Placental pericyte (primary cell): Measurements from ENCODE around the gene PEPD. TPM values are rescaled to one million over a fixed set of nuclear protein-coding genes. Genes with fewer than 3 reads are reported as not detected.

Source experiments
- total RNA-seq: library from RNA; depleted of rRNA; stranded (reverse); fragments of >200 nt; gene quantifications from 2 replicates; pipeline ENCODE4 v1.2.3, GENCODE V29; 2012

PEPD gene
- total RNA-seq, result 41.4 and 128 TPM in 2 replicates

DNA sequence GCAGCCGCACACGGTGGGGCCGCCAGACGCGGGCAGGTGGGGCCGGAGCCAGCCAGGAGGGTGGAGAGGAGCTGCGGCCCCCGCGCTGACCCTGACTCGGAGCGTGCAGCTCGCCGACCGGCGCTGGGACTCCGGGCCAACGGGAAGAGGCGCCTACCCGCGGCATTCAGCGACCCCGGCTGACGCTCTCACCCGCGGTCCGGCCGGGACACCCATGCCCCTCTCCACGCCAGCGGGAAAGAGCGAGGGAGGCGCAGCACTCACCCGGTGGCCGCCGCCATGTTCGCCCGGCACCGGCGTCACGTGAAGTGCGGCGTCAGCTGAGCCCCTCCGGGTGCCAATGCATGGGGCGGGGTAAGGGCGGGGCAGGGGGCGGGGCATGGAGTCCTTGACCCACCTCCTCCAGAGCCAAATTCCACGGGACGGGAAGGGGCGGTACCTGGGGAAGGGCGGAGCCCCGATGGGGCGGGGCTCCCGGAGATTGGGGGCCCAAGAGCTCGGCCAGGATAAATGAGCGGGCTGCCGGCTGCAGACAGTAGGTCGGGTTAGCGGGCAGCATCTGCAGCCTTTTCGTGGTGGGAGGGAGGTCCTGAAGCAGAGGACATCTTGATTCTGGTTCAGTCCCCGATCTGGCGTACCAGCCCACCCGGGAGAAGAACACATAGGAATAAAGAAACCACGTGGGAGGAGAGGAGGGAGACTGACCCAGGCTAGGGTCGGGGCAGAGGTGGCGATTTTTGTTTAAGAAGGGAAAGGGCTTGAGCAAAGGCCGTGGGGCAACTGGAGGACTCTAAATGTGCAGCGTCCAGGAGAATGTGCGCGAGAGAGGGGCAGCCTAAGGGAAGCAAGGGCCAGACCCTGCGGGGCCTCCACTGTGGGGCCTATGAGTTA lies at the start of gene PEPD:
PEPD (minus strand) TSS at position 312 of the 891 bp plus-strand sequence; CDS start at position 281, 31 bp downstream.

DNA sequence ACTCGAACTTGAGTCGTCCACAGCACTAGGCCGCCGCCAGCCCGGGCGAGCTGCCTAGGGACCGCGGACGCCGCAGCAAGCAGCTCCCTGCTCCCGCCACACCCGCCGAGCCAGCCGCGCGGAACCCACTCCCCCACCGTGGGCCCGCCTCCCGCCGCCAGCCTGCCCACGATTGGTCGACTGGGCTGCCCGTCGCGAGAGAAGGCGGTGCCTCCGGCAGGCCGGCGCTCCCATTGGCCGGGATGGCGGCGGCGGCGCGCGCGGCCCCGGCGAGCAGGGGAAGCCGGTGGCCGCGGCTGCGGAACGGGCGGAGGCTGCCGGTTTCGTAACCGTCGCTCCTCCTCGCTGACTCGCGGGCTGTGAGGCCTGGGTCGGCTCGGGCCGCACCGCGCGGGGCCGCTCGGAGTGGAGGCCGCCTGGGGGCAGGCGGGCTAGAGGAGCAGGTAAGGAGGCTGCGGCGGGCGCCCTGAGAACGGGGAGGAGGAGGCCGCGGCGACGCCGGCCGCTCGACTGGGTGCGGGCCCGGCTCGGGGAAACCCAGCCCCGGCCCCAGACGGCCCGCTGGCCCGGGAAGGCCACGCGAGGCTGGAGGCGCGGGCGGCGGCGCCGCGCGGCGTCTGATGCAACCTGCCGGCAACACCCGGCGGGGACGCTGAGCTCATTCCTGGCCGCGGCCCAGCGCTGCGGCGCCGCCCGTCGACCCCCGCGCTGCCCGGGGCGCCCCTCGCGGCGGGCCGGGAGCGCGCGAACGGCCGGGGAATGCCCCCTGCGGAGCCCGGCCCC lies 147.9 kb downstream of the PEPD start, which contains the start of gene CEBPG:
CEBPG (plus strand) TSS at position 257 of the 783 bp plus-strand sequence. CDS start 5,531 bp downstream, outside the sequence.

Other genes starting within 250 kb of the PEPD start
- gene CEBPA, start 219.3 kb downstream of the PEPD start, total RNA-seq, result 0.14 and 0.66 TPM in 2 replicates
- 23.2 and 52.7 TPM in 2 replicates for gene CEBPG, start 148.1 kb downstream of the PEPD start, total RNA-seq
- gene CHST8, start 100.2 kb upstream of the PEPD start, total RNA-seq, result 0.14 TPM in 1 of 2 replicates, not detected in the other